Measurements from ENCODE around the gene SAXO2.
"Not testable (repeated sequence)": the region's sequence is repeated elsewhere in the genome, so short reads cannot be mapped to it uniquely, and the experiment has no call there.

Gene SAXO2

DNA sequence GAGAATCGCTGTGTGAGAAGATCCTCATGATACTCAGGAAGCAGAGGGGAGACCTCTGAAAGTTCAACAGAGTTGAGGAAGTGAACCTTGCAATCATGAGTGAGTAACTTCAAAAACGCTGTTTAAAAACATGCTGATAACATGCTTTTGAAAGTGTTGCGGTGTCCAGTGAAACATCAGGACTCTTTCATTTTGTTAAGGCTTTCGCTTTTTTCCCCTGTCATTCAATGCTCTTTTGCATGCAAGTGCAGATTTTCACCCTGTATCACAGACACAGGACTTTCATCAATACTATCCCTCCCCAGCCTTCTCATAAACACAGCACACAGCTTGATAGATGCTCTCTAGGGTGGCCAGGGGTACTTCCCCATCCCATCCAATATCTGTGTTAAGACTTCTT lies 23.9 kb downstream of the SAXO2 start:
- not testable (repeated sequence) for DNase-seq

DNA sequence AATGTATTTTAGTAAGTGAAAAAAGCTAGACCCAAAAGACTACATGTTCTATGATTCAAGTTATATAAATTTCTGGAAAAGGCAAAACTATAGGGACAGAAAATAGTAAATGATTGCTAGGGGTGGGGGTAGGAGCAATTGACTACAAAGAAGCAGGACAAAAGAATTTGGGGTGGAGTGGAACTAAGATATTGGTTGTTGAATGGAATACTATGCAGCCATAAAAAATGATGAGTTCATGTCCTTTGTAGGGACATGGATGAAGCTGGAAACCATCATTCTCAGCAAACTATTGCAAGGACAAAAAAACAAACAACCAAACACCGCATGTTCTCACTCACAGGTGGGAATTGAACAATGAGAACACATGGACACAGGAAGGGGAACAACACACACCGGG lies 25.6 kb downstream of the SAXO2 start:
- DNase-seq = not testable (repeated sequence)

DNA sequence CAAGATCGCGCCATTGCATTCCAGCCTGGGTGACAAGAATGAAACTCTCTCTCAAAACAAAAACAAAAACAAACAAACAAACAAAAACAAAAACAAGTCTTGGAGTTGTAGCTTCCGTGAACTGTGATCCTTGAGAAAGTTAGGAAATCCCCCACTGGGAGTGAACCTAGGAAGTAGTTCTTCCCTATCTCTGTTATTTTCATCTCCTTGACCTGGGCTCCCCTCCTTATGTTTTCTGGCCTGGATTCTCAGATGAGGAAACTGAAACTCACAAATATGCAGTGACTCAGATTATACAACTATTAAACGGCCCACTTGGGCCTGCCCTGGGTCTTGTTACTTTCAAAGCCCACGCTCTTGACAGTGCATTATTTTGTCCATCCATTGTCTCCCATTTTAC lies 29.7 kb downstream of the SAXO2 start:
- DNase-seq = no peak

- DNase-seq = peak; percentile 21
Observed at GRCh38 chr15:82294061-82294690, 31.6 kb downstream of the SAXO2 start.

GRCh38 chr15:82297546-82297945 lies 34.9 kb downstream of the SAXO2 start:
- no peak for DNase-seq

- no peak for DNase-seq
Observed at GRCh38 chr15:82298032-82298431, 35.4 kb downstream of the SAXO2 start.

GRCh38 chr15:82298520-82298919 lies 35.9 kb downstream of the SAXO2 start:
- DNase-seq = peak; percentile 59

GRCh38 chr15:82299511-82299914 lies 36.9 kb downstream of the SAXO2 start:
- not testable (repeated sequence) for DNase-seq

GRCh38 chr15:82300326-82300725 lies 37.7 kb downstream of the SAXO2 start:
- DNase-seq = not testable (repeated sequence)

- DNase-seq = no peak
Observed at GRCh38 chr15:82300883-82301282, 38.3 kb downstream of the SAXO2 start.

DNA sequence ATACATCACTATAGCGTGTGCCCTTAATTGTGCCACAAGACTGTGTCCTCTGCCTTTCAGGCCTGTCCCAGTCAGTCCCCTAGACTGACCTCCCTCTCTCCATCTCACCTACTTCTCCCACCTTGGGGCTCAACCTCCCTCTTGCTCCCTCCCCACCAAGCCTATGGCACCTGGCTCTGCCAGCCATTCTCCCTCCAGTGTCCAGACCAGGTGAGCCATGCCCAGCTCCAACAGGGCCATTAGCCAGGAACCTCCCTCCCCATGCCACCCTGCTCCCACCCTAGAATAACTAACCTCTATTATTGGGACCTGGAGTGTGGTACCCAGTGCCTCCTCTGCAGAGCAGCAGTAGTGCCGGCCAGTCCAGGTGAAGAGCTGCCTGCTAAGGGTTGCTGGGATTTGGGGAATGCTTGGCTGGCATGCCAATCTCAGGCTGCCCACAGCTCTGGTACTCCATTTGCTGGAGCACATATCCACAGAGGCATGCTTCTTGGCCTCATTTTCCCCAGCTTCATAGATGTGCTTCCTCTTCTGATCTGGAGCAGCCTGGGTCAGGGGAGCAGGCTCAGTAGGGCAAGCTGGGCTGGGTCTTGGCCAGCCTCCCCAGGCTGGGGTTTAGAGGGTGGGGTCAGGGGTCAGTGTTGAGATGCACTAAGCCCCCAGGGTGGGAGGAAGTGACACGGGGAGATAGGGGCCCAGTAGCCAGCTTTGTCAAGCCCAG lies 38.8 kb downstream of the SAXO2 start:
- DNase-seq = no peak

- DNase-seq = no peak
Observed at GRCh38 chr15:82303956-82304777, 41.5 kb downstream of the SAXO2 start.

- DNase-seq = no peak
Observed at GRCh38 chr15:82304778-82305090, 42.1 kb downstream of the SAXO2 start.

- no peak for DNase-seq
Observed at GRCh38 chr15:82305621-82306048, 43.0 kb downstream of the SAXO2 start.

GRCh38 chr15:82306791-82307713 lies 44.4 kb downstream of the SAXO2 start:
- no peak for DNase-seq

DNA sequence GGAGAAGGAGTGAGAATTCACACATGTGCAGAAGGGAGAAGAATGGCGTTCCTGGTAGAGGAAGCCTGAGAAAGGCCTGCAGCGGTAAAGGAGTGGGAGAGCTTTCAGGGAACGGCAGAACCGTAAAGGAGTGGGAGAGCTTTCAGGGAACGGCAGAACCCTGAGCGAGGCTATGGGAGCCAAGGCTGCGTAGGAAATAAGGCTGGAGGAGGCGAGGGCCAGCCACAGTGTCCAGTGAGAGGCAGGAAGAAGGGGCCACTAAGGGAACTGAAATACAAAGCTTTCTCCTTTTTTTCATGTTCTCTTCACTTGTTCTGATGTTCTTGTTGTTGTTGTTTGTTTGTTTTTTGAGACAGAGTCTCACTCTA lies 45.1 kb downstream of the SAXO2 start:
- no peak for DNase-seq

DNA sequence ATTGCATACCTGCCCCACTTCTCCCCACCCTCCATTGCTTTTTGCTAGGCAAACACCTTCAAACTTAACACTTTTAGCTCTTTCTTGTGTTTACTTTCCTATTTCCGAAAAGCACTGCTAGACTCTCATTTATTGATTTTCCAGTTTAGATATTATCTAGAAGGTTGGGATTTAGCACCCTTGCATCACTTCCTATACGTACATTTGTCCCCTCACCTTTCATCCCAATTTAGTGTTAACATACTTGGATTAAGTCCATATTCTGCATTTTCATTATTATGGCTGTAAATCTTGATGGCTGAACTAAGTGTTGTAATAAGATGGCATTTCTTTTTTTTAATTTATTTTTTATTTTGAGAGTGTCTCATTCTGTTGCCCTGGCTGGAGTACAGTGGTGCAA lies 47.2 kb downstream of the SAXO2 start:
- DNase-seq = no peak

- not testable (repeated sequence) for DNase-seq
Observed at GRCh38 chr15:82311321-82311720, 48.7 kb downstream of the SAXO2 start.

- no peak for DNase-seq
Observed at GRCh38 chr15:82312586-82313349, 50.1 kb downstream of the SAXO2 start.

GRCh38 chr15:82313446-82313845 lies 50.8 kb downstream of the SAXO2 start:
- no peak for DNase-seq

- DNase-seq = not testable (repeated sequence)
Observed at GRCh38 chr15:82313951-82314768, 51.5 kb downstream of the SAXO2 start.

All from eye (tissue), 1 donor.